GM12878 (cell line): ENCODE measurements around the gene LIPA. TPM values are rescaled to one million over a fixed set of nuclear protein-coding genes. Genes with fewer than 3 reads are reported as not detected.
"Not testable (repeated sequence)": the region's sequence is repeated elsewhere in the genome, so short reads cannot be mapped to it uniquely, and the experiment has no call there.

ENCODE experiments used
- ATAC-seq: fragments of 200-7000 bp; cut with Tn5 transposase; 3 replicates; pipeline ENCODE4 v1.9.1; 2020; ENCODE audit warnings: mild to moderate bottlenecking, moderate library complexity
- BruUV-seq: library from RNA; stranded (reverse); fragments of 400-500 nt; replicated peaks from 2 replicates; lab custom pipeline; 2021; lab: Mats Ljungman, UMichigan
- CTCF ChIA-PET: fragments of 300-600 bp; sonication (Branson Sonifier 250); formaldehyde crosslinking; extraction: SDS; loops from one replicate; lab custom pipeline; 2021; ENCODE audit warnings: inconsistent platforms; lab: Yijun Ruan, JAX
- POLR2A ChIA-PET: fragments of 350-600 bp; formaldehyde crosslinking; extraction: SDS; loops from one replicate; lab custom pipeline; 2021; ENCODE audit warnings: inconsistent platforms; lab: Charles Lee
- RAD21 ChIA-PET: fragments of 300-600 bp; sonication (Branson Sonifier 250); formaldehyde crosslinking; loops from one replicate; lab custom pipeline; 2023; ENCODE audit warnings: antibody characterized with exemption; ENCODE audit not compliant: unreplicated experiment; lab: Charles Lee
- SMC1A ChIA-PET: fragments of 300-600 bp; sonication (Branson Sonifier 250); formaldehyde crosslinking; loops from one replicate; lab custom pipeline; 2023; ENCODE audit not compliant: unreplicated experiment, uncharacterized antibody; lab: Charles Lee
- DNase-seq: peaks from one replicate; pipeline ENCODE4 v3.0.0-alpha.2; 2011; ENCODE audit warnings: low read depth, low spot score
- FAIRE-seq: peaks from 3 replicates; lab custom pipeline; 2011; peaks lifted over from hg19 to GRCh38; lab: Jason Lieb, UNC
- H2AFZ ChIP-seq: 2 replicates; pipeline ENCODE4 v1.6.0; 2011; ENCODE audit warnings: low read depth, low read length, control low read depth; ENCODE audit not compliant: control insufficient read depth
- H3K27ac ChIP-seq: 2 replicates; pipeline ENCODE4 v1.5.1; 2011; ENCODE audit warnings: control low read depth; ENCODE audit not compliant: control insufficient read depth, insufficient read depth
- H3K27me3 ChIP-seq, 2 experiments: replicated peaks in 1 of 2; 2 replicates each; pipeline versions ENCODE4 v1.6.0 to v1.6.1; 2011; ENCODE audit warnings: low read length in 1 of 2; ENCODE audit not compliant: control insufficient read depth in 2 of 2, insufficient read depth in 2 of 2
- H3K36me3 ChIP-seq, 2 experiments: 2 replicates each; pipeline ENCODE4 v1.5.1; 2011; ENCODE audit warnings: low read length in 1 of 2; ENCODE audit not compliant: control insufficient read depth in 2 of 2, insufficient read depth in 2 of 2
- H3K4me1 ChIP-seq: 2 replicates; pipeline ENCODE4 v1.6.1; 2011; ENCODE audit warnings: mild to moderate bottlenecking, low read length, moderate library complexity, mixed read lengths; ENCODE audit not compliant: control insufficient read depth, insufficient read depth
- H3K4me2 ChIP-seq: 2 replicates; pipeline ENCODE4 v1.6.0; 2011; ENCODE audit warnings: control low read depth; ENCODE audit not compliant: control insufficient read depth, insufficient read depth
- H3K4me3 ChIP-seq: fragments of 200-600 bp; sonication (generic); 2 replicates; pipeline ENCODE4 v1.5.1; 2016
- H3K79me2 ChIP-seq: 2 replicates; pipeline ENCODE4 v1.6.0; 2011; ENCODE audit warnings: low read length; ENCODE audit not compliant: control insufficient read depth, insufficient read depth
- H3K9ac ChIP-seq: 2 replicates; pipeline ENCODE4 v1.8.0; 2011; ENCODE audit warnings: low read length, control low read depth, mixed read lengths; ENCODE audit not compliant: control insufficient read depth, insufficient read depth
- H3K9me3 ChIP-seq: replicated peaks from 3 replicates; pipeline ENCODE4 v1.5.1; 2011; ENCODE audit warnings: mild to moderate bottlenecking, low read length; ENCODE audit not compliant: control insufficient read depth, insufficient read depth
- H4K20me1 ChIP-seq: 2 replicates; pipeline ENCODE4 v1.6.0; 2011; ENCODE audit not compliant: control insufficient read depth, insufficient read depth
- MEF2B ChIP-seq: fragments of 450-650 bp; IDR thresholded peaks from 2 replicates; pipeline ENCODE4 v1.6.1; 2018; ENCODE audit warnings: mild to moderate bottlenecking, moderate library complexity; ENCODE audit not compliant: partially characterized antibody, poor library complexity, severe bottlenecking
- NFYA ChIP-seq: IDR thresholded peaks from 2 replicates; pipeline ENCODE4 v1.6.1; 2011; ENCODE audit warnings: low read depth, mild to moderate bottlenecking, low read length, improper control_type of control experiment, borderline replicate concordance
- PAX8 ChIP-seq: fragments of 450-650 bp; IDR thresholded peaks from 2 replicates; pipeline ENCODE4 v1.6.1; 2017; ENCODE audit warnings: mild to moderate bottlenecking, moderate library complexity
- POLR2A ChIP-seq: IDR thresholded peaks from 2 replicates; pipeline ENCODE4 v1.6.1; 2011; ENCODE audit warnings: low read depth, mild to moderate bottlenecking, low read length
- RELA ChIP-seq: fragments of 450-650 bp; IDR thresholded peaks from 2 replicates; pipeline ENCODE4 v1.8.0; 2014; ENCODE audit warnings: borderline replicate concordance; ENCODE audit not compliant: partially characterized antibody
- SIX5 ChIP-seq: IDR thresholded peaks from 2 replicates; pipeline ENCODE4 v1.6.1; 2011; ENCODE audit warnings: mild to moderate bottlenecking, low read depth, low read length, moderate library complexity; ENCODE audit not compliant: severe bottlenecking
- TCF7 ChIP-seq: IDR thresholded peaks from 2 replicates; pipeline ENCODE4 v1.6.1; 2014; ENCODE audit warnings: antibody characterized with exemption, borderline replicate concordance
- ZBTB40 ChIP-seq: fragments of 450-650 bp; IDR thresholded peaks from 2 replicates; pipeline ENCODE4 v1.6.1; 2016; ENCODE audit warnings: mild to moderate bottlenecking, moderate library complexity, borderline replicate concordance
- ZSCAN29 ChIP-seq: fragments of 450-650 bp; IDR thresholded peaks from 2 replicates; pipeline ENCODE4 v1.6.1; 2017; ENCODE audit warnings: mild to moderate bottlenecking, moderate library complexity
- WGBS: methylation state at CpG from one replicate; pipeline ENCODE4 v1.1.6; 2016; ENCODE audit warnings: low lambda C conversion rate; ENCODE audit not compliant: insufficient replicate concordance, insufficient coverage; ENCODE audit errors: missing lambda C conversion rate; 5-methylcytosine and 5-hydroxymethylcytosine counted together
- in situ Hi-C: fragments of 300-500 bp; cut with MboI; formaldehyde crosslinking; loops from 9 replicates; pipeline ENCODE4 v1.14.3; 2018; ENCODE audit warnings: mixed read lengths
- intact Hi-C: fragments of 100-400 bp; cut with micrococcal nuclease; formaldehyde crosslinking; loops from one replicate; pipeline ENCODE4 v1.14.2; 2022; ENCODE audit not compliant: unreplicated experiment
- polyA plus RNA-seq, 11 experiments: library from polyadenylated mRNA; depleted of rRNA in 4 of 11; unstranded in 6 of 11; stranded (reverse) in 5 of 11; fragments of >200 nt; fragmentation: Nextera tagmentation in 4 of 11; fragmentation: Illumina TruSeq in 1 of 11; extraction: Ambion mirVana in 4 of 11; extraction: Trizol in 1 of 11; gene quantifications; 1 replicate in 1 of 11; 2 replicates in 10 of 11; pipeline versions ENCODE4 v1.2.1 to v1.2.3, GENCODE V29; 2011 to 2016; ENCODE audit warnings: inconsistent platforms in 2 of 11, missing spikeins in 2 of 11, low read depth in 1 of 11
- total RNA-seq, 4 experiments: library from RNA; depleted of rRNA in 3 of 4; stranded (reverse); fragments of >200 nt in 3 of 4; fragmentation: Illumina TruSeq in 1 of 4; extraction: Trizol in 1 of 4; gene quantifications; 2 replicates each; pipeline versions ENCODE4 v1.2.1 to v1.2.3, GENCODE V29; 2013 to 2021

Gene LIPA
- total and polyA plus RNA-seq, 10 of the 15 experiments (the other 5 are each of a cell fraction or from before 2014, with no cell fraction given) = 31.1 to 50.3 (median 39.5) TPM

GRCh38 chr10:89255793-89256192, 4.2 kb upstream of the LIPA start (continued):
- no peak for TF ChIP-seq SIX5
- TF ChIP-seq RELA = no peak
- no peak for TF ChIP-seq TCF7
- no peak for TF ChIP-seq ZSCAN29
- no peak for TF ChIP-seq NFYA
- no peak for TF ChIP-seq POLR2A
- TF ChIP-seq PAX8 = no peak

GRCh38 chr10:89255091-89255579, 3.6 kb upstream of the LIPA start:
- DNase-seq, H4K20me1 ChIP-seq, FAIRE-seq, in situ Hi-C loops, H3K27me3 ChIP-seq, BruUV-seq, H3K36me3 ChIP-seq, ATAC-seq, intact Hi-C loops, POLR2A ChIA-PET, H3K4me3 ChIP-seq, H3K79me2 ChIP-seq, H2AFZ ChIP-seq, H3K4me2 ChIP-seq, H3K4me1 ChIP-seq, H3K27ac ChIP-seq, H3K9ac ChIP-seq: not testable (repeated sequence)
- SMC1A ChIA-PET = interaction anchor here (0.9 to 1.9 kb wide), 3 partner anchors 47 to 114 kb away, joined by 3 to 11 read pairs (median 6); partner anchors contain the start of gene IFIT2
- RAD21 ChIA-PET = interaction anchor here (1.2 kb wide), 1 partner anchor 114 kb away, joined by 4 read pairs; no protein-coding TSS in a partner anchor
- CTCF ChIA-PET = interaction anchor here (1.2 to 1.9 kb wide), 3 partner anchors 38 to 114 kb away, joined by 4 to 13 read pairs (median 7); partner anchors contain the start of gene IFIT2
- 0% methylated on average over 2 of the region's 2 CpGs for WGBS
- H3K9me3 ChIP-seq = peaks cover 18% of the 10 kb centered on the region
- TF ChIP-seq MEF2B = peak; percentile 47
- TF ChIP-seq ZBTB40 = peak; percentile 46; the same call in 1 of the 2 replicates
